Parathyroid adenoma (tissue), 2 donors: ENCODE results near the gene GLS.

ENCODE experiments used
- H2AFZ ChIP-seq: fragments of 300-600 bp; sonication (generic); one replicate; pipeline ENCODE4 v1.7.0; 2017; ENCODE audit warnings: antibody characterized with exemption, mild to moderate bottlenecking
- H3K27ac ChIP-seq: fragments of 300-600 bp; sonication (generic); one replicate; pipeline ENCODE4 v1.7.0; 2017
- H3K27me3 ChIP-seq: fragments of 300-600 bp; sonication (generic); one replicate; pipeline ENCODE4 v1.7.0; 2017; ENCODE audit warnings: low read length; ENCODE audit not compliant: control insufficient read depth, insufficient read depth
- H3K36me3 ChIP-seq: fragments of 300-600 bp; sonication (generic); one replicate; pipeline ENCODE4 v1.7.0; 2017; ENCODE audit warnings: low read length; ENCODE audit not compliant: control insufficient read depth, insufficient read depth
- H3K4me1 ChIP-seq: fragments of 300-600 bp; sonication (generic); one replicate; pipeline ENCODE4 v1.7.0; 2017; ENCODE audit warnings: control low read depth
- H3K4me2 ChIP-seq: fragments of 300-600 bp; sonication (generic); one replicate; pipeline ENCODE4 v1.7.0; 2017; ENCODE audit warnings: low read length
- H3K4me3 ChIP-seq: fragments of 300-600 bp; sonication (generic); one replicate; pipeline ENCODE4 v1.7.0; 2017; ENCODE audit warnings: low read depth, low read length
- H3K79me2 ChIP-seq: fragments of 300-600 bp; sonication (generic); one replicate; pipeline ENCODE4 v1.7.0; 2017; ENCODE audit warnings: control low read depth
- H3K9ac ChIP-seq: fragments of 300-600 bp; sonication (generic); one replicate; pipeline ENCODE4 v1.7.0; 2017; ENCODE audit warnings: mild to moderate bottlenecking
- H3K9me3 ChIP-seq: fragments of 300-600 bp; sonication (generic); one replicate; pipeline ENCODE4 v1.7.0; 2017; ENCODE audit warnings: low read length; ENCODE audit not compliant: control insufficient read depth
- TF ChIP-seq, protein P1 (sequence below): fragments of 300-600 bp; sonication (generic); IDR thresholded peaks from one replicate; pipeline ENCODE4 v1.7.0; 2017; ENCODE audit warnings: antibody characterized with exemption, mild to moderate bottlenecking
- donor health status: primary hyperparathyroidism.

GLS gene

DNA sequence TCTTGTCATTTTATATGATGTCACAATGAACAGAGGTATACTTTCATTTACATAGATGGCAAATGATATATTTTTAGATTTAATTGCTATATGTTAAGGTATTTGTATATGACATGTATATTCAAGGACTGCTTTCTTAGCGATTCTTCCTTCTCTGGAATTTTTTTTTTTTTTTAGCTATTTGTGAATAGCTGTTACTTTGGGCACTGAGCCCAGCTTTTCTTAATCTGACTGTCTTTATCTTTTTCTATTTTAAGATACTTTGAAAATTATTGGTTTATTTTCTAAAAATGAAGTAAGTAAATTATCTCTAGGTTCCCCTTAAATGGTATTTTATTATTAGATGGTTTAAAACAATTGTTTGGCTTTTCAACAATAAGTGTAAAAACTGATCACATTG lies 4.0 kb upstream of the GLS start:
- Histone ChIP-seq H3K4me3 (no peak overlapping the region), H3K9ac (no peak overlapping the region), H3K36me3 (no peaks in the 10 kb centered on the region), H3K27ac (no peak overlapping the region), H2AFZ (no peak overlapping the region), H3K4me1 (peaks cover 13% of the 10 kb centered on the region), H3K4me2 (no peak overlapping the region), H3K79me2 (peaks cover 5% of the 10 kb centered on the region), H3K27me3 (no peaks in the 10 kb centered on the region), H3K9me3 (no peaks in the 10 kb centered on the region)
- TF ChIP-seq, protein P1, sequence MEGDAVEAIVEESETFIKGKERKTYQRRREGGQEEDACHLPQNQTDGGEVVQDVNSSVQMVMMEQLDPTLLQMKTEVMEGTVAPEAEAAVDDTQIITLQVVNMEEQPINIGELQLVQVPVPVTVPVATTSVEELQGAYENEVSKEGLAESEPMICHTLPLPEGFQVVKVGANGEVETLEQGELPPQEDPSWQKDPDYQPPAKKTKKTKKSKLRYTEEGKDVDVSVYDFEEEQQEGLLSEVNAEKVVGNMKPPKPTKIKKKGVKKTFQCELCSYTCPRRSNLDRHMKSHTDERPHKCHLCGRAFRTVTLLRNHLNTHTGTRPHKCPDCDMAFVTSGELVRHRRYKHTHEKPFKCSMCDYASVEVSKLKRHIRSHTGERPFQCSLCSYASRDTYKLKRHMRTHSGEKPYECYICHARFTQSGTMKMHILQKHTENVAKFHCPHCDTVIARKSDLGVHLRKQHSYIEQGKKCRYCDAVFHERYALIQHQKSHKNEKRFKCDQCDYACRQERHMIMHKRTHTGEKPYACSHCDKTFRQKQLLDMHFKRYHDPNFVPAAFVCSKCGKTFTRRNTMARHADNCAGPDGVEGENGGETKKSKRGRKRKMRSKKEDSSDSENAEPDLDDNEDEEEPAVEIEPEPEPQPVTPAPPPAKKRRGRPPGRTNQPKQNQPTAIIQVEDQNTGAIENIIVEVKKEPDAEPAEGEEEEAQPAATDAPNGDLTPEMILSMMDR = no peak

DNA sequence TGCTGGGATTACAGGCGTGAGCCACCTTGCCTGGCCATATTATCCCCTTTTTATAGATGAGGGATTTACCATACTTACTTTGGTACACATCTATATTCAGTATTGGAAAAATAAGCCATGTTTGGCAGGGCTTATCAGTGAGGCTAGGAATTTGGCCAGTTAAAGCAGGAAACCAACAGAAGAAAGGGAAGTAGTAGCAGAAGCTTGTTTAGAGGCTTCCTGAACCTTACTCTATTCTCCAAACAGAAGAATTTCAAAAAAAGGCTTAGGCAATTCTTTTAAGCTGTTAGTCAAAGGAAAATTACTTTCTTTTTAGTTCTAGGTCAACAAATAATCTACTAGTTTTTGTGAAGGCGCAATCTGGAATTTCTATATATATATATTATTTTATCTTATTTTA lies 3.2 kb upstream of the GLS start:
- no peak overlapping the region for H2AFZ ChIP-seq
- TF ChIP-seq, protein P1 = no peak
- H3K79me2 ChIP-seq = peaks cover 13% of the 10 kb centered on the region
- H3K27ac ChIP-seq = no peak overlapping the region
- no peaks in the 10 kb centered on the region for H3K27me3 ChIP-seq
- no peak overlapping the region for H3K4me3 ChIP-seq
- H3K36me3 ChIP-seq = no peaks in the 10 kb centered on the region
- H3K9ac ChIP-seq = no peak overlapping the region
- H3K9me3 ChIP-seq = no peaks in the 10 kb centered on the region
- H3K4me2 ChIP-seq = no peak overlapping the region
- peaks cover 13% of the 10 kb centered on the region for H3K4me1 ChIP-seq

DNA sequence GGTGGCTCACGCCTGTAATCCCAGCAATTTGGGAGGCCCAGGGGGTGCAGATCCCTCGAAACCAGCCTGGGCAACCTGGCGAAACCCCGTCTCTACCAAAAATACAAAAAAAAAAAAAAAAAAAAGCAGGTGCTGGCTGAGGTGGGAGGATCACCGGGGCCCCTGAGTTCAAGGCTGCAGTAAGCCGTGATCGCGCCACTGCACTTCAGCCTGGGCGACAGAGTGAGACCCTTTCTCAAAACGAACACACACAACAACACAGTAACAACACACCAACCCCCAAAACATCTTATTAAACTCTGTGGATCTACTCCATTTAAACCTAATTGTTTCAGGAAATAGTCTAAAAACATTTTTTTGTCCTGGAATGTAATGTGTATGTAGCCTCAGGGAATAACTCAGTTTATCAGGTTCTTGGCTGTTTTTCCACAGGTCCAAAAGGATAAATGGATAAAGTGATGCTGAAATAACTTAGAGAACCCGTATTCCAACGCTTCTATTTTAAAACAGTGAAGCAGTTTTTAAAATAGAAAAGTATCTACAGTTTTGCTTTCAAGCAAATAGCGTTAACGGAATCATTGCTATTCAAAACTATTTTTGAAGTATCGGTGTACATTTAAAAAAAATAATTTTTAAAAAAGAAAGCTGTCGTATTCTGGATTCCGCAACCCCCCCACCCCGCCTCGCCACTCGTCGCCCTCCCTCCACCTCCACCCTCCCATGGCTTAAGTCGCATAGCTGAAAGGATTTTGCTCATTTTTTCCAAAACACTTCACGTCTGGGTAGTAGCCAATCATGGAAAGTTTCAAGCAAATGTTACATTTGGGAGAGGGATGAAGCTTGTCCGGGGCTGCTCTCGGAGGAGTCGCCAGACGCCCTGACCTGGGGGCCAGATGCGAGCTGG lies 895 bp upstream of the GLS start:
- Histone ChIP-seq H3K27me3 (no peaks in the 10 kb centered on the region), H3K9me3 (no peaks in the 10 kb centered on the region)

DNA sequence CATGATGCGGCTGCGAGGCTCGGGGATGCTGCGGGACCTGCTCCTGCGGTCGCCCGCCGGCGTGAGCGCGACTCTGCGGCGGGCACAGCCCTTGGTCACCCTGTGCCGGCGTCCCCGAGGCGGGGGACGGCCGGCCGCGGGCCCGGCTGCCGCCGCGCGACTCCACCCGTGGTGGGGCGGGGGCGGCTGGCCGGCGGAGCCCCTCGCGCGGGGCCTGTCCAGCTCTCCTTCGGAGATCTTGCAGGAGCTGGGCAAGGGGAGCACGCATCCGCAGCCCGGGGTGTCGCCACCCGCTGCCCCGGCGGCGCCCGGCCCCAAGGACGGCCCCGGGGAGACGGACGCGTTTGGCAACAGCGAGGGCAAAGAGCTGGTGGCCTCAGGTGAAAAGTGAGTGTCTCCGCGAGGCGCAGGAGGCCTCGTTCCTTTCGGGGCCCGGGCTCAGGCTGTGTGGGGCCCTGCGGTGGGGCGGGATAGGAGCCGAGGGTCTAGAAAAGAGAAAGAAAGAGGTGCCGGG lies 520 bp downstream of the GLS start:
- H3K9ac ChIP-seq = peak overlapping the region; percentile 77
- H3K9me3 ChIP-seq = no peaks in the 10 kb centered on the region
- peaks cover 30% of the 10 kb centered on the region for H3K79me2 ChIP-seq
- peak overlapping the region; percentile 85 for H3K4me3 ChIP-seq
- no peaks in the 10 kb centered on the region for H3K36me3 ChIP-seq
- H3K27me3 ChIP-seq = no peaks in the 10 kb centered on the region
- H3K27ac ChIP-seq = peak overlapping the region; percentile 97
- peak overlapping the region; percentile 82 for H2AFZ ChIP-seq
- H3K4me2 ChIP-seq = peak overlapping the region; percentile 84
- TF ChIP-seq, protein P1 = no peak
- peaks cover 7% of the 10 kb centered on the region for H3K4me1 ChIP-seq

More for the DNA sequence above, 895 bp upstream of the GLS start:
- TF ChIP-seq, protein P1 = no peak
- Histone ChIP-seq H3K79me2 (peaks cover 22% of the 10 kb centered on the region), H3K4me3 (peak overlapping the region; percentile 85), H3K9ac (peak overlapping the region; percentile 62), H2AFZ (peak overlapping the region; percentile 98), H3K27ac (peak overlapping the region; percentile 97), H3K4me2 (peak overlapping the region; percentile 92), H3K36me3 (no peaks in the 10 kb centered on the region), H3K4me1 (peaks cover 13% of the 10 kb centered on the region)
